Measurements from ENCODE around the gene FSTL4.

Gene FSTL4

DNA sequence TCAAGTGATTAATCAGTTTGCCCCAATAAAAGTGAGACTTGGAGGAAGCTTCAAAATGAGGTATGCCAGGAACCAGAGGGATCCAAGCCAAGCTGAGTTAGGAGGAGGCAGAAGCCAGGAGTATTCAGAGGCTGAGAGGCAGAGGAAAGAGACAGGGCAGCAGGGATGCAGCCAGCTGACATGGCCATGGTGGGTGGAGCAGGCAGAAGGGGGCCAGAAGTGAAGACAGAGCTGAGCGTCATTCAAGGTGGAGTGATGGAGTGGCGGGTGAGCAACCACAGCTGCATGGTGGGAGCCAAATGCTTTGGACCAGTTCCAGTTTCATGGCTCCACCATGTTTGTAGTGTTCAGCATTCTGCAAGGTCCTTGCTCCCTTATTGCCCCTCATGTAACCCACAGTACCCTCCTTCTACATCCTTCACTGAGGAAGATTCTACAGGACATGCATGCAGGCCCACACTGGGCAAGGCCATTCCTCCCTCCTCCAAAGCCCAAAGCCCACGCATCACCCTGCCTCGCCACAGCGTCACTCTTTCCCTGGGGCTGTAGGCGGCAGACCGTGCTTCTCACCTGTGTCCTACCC lies 100.6 kb downstream of the FSTL4 start:
- no peak for DNase-seq

- no peak for DNase-seq
Observed at GRCh38 chr5:133510634-133511262, 101.6 kb downstream of the FSTL4 start.

- DNase-seq = no peak
Observed at GRCh38 chr5:133509742-133510079, 102.6 kb downstream of the FSTL4 start.

- no peak for DNase-seq
Observed at GRCh38 chr5:133508845-133509741, 103.2 kb downstream of the FSTL4 start.

DNA sequence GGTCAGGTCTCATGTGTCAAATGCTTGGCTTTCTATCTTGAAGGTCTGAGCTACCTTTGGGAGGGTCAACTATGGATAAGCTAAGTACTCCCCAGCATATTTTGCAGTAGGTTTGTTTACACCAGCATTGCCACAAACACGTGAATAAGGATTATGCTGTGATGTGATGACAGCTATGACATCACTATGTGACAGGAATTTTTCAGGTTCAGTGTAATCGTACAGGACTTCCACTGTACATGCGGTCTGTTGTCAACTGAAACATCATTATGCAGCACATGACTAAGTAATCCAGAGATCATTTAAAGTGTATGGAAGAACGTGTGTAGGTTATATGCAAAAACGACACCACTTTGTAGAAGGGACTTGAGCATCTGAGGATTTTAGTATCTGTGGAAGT lies 104.0 kb downstream of the FSTL4 start:
- no peak for DNase-seq

GRCh38 chr5:133506181-133506580 lies 106.2 kb downstream of the FSTL4 start:
- no peak for DNase-seq

DNA sequence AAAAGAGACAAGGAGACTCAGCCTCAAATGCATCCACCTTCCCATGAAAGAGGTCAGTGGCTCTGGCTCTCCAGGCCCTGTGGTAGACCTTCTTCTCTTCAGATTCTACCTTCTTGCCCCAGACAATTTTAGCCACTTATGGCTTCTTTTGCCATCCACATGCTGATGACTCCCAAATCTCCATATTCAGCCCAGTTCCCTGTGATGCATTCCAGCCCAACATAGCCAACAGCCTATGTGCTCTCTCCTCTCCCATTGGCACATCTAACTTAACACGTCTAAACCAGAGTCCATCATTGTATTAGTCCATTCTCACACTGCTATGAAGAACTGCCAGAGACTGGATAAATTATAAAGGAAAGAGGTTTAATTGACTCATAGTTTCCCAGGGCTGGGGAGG lies 108.8 kb downstream of the FSTL4 start:
- DNase-seq = no peak

DNA sequence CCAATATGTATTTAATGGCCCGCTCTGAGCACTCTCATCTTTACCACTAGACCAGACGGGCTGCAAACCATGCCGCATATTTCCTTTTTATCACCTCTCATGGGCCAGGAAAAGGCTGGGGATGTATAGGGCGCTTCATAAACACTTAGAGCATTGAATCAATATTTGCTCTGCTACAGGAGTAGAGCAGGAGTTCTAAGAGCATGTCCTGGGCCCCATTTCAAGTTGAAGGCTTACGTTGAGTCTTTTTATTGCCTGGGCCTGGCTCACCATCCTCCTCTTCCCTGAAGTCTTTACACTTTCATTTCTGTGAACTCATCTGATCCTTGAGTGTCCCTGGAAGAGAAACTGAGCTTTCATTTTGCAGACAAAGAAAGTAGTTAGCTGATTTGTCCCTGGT lies 112.4 kb downstream of the FSTL4 start:
- DNase-seq = no peak

GRCh38 chr5:133497608-133498348 lies 114.6 kb downstream of the FSTL4 start:
- DNase-seq = no peak

- DNase-seq = no peak
Observed at GRCh38 chr5:133496631-133497030, 115.7 kb downstream of the FSTL4 start.

DNA sequence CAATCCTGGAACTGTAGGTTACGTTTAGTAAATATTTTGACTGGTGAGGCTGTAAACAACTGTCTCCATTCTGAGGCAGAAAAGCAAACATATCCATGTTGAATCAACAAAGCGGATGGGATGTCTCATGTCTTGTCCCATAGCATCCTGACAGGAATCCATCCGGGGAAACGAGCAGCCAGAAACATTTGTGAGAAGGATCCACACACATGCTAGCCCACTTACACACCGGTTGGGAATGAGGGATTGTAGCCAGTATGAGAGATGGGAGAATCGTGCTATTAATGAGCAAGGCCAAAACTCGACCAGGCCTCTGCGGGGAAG lies 117.5 kb downstream of the FSTL4 start:
- DNase-seq = no peak

- no peak for DNase-seq
Observed at GRCh38 chr5:133494232-133494922, 118.0 kb downstream of the FSTL4 start.

GRCh38 chr5:133489632-133490031 lies 122.7 kb downstream of the FSTL4 start:
- no peak for DNase-seq

- no peak for DNase-seq
Observed at GRCh38 chr5:133487093-133487492, 125.2 kb downstream of the FSTL4 start.

DNA sequence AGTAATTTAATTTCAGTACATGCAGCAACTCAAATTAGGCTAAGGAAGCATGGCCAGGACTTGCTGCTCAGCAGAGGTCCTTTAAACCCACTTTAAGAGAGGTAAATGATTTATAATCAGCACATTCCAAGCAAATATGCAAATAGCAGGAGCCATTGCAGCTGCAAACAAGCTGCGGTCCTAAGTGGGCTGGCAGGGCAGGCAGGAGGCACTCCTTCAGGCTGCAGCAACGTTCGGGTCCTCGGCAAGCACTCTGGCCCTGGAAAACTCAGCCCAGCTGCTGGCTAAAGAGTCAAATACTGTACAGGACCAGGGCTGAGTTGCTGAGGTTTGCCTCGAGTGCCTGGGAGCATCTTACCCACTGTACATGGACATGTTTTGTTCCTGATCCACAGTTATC lies 126.9 kb downstream of the FSTL4 start:
- DNase-seq = no peak

DNA sequence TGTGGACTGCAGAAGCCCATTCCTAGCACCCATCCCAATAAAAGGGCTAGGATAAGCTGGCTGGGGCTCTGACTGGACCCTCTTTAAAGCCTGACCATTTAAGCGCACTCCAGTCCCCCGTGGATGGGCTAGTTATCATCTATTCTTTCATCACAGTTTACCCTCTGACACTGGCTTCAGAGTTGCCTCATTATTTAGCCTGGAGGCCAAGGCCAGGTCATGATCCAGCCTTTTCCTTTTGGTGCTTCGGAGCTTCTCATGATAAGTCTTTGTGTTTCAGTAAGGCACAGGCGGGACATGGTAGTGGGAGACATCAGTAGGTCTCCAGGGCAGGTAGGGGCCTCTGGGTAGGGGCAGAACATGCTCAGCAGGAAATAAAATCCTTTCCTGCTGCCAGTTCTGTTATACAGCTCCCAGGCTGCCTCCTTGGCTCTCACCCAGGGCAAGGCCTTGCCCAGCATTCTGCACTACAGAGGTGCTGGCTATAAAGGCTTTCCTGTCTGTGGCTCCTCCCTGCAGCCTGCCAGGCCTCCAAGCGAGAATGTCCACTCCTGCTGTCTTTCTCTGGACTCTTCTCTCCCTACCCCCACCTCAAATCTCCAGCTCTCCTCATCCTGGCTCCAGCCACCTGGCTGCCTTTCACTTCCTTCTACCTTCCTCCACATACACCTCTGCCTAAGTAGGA lies 128.8 kb downstream of the FSTL4 start:
- no peak for DNase-seq

GRCh38 chr5:133482028-133482427 lies 130.3 kb downstream of the FSTL4 start:
- no peak for DNase-seq

DNA sequence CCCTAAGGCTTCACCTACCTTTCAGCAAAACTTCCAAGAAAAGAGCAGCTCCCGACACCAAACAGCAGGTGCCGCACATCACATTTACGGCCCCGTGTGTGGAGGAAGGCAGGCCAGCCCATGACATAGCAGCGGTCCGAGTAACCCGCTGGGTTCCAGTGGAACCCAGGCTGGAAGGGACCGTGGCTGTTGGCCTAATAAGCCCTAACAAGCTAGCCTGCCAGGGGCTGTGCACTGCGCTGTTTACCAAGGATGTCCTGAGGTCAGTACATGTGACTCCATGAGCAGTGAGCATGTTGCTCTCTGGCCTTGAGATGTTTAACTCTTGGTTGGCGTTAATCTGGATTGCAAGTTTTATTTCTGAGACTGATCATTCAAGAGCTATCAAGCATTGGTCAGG lies 131.5 kb downstream of the FSTL4 start:
- no peak for DNase-seq

GRCh38 chr5:133480366-133480765 lies 132.0 kb downstream of the FSTL4 start:
- no peak for DNase-seq

GRCh38 chr5:133478199-133478985 lies 133.9 kb downstream of the FSTL4 start:
- DNase-seq = no peak

GRCh38 chr5:133475986-133476385 lies 136.4 kb downstream of the FSTL4 start:
- no peak for DNase-seq
